ENCODE data around the gene IGBP1. TPM values are rescaled to one million over a fixed set of nuclear protein-coding genes. Genes with fewer than 3 reads are reported as not detected.
A peak's percentile ranks its signal among the peaks of the same experiment; 100 is the strongest.

The IGBP1 gene
- total RNA-seq, 6 experiments from 2014 or later, result 35.1 to 39.9 (median 37.4) TPM

- peak; percentile 55 for DNase-seq
- peaks cover 2% of the 10 kb centered on the region; the same call in 1 of the 2 replicates for H3K27me3 Mint-ChIP-seq (ENCODE audit: insufficient read depth)
These were observed 35.3 kb downstream of the IGBP1 start for GRCh38 chrX:70168238-70169188.

GRCh38 chrX:70169281-70169680 is 36.0 kb downstream of the IGBP1 start:
- H3K4me1 Mint-ChIP-seq (ENCODE audit: low read depth), result peaks cover 70% of the 10 kb centered on the region
- peak overlapping the region; percentile 96 for H3K27ac Mint-ChIP-seq
- TF ChIP-seq CTCF (IDR thresholded peaks at IDR 0.05), result no peak
- H3K36me3 Mint-ChIP-seq (ENCODE audit: low read depth), result peaks cover 17% of the 10 kb centered on the region
- peaks cover 2% of the 10 kb centered on the region; the same call in 1 of the 2 replicates for H3K27me3 Mint-ChIP-seq (ENCODE audit: insufficient read depth)
- no peak for DNase-seq
- no peaks in the 10 kb centered on the region for H3K9me3 Mint-ChIP-seq
- 0 out of 2 replicates have a peak overlapping the region, but pooled peaks have one; percentile 59 for H3K4me3 Mint-ChIP-seq

More at GRCh38 chrX:70168238-70169188, 35.3 kb downstream of the IGBP1 start:
- TF ChIP-seq CTCF (IDR thresholded peaks at IDR 0.05), result no peak
- Mint-ChIP-seq H3K36me3 (ENCODE audit: low read depth) (peaks cover 13% of the 10 kb centered on the region), H3K4me3 (peak overlapping the region; percentile 59), H3K27ac (peak overlapping the region; percentile 96), H3K4me1 (ENCODE audit: low read depth) (peaks cover 62% of the 10 kb centered on the region), H3K9me3 (no peaks in the 10 kb centered on the region)

- peaks cover 4% of the 10 kb centered on the region for H3K27me3 Mint-ChIP-seq (ENCODE audit: insufficient read depth)
- H3K4me3 Mint-ChIP-seq, result no peak overlapping the region
- no peaks in the 10 kb centered on the region for H3K9me3 Mint-ChIP-seq
- no peak for TF ChIP-seq CTCF (IDR thresholded peaks at IDR 0.05)
- no peak for DNase-seq
- peaks cover 70% of the 10 kb centered on the region for H3K4me1 Mint-ChIP-seq (ENCODE audit: low read depth)
- H3K36me3 Mint-ChIP-seq (ENCODE audit: low read depth), result peaks cover 9% of the 10 kb centered on the region
- H3K27ac Mint-ChIP-seq, result peak overlapping the region; percentile 25; the same call in 1 of the 2 replicates
These were observed 38.4 kb downstream of the IGBP1 start for GRCh38 chrX:70171624-70172023.

DNA sequence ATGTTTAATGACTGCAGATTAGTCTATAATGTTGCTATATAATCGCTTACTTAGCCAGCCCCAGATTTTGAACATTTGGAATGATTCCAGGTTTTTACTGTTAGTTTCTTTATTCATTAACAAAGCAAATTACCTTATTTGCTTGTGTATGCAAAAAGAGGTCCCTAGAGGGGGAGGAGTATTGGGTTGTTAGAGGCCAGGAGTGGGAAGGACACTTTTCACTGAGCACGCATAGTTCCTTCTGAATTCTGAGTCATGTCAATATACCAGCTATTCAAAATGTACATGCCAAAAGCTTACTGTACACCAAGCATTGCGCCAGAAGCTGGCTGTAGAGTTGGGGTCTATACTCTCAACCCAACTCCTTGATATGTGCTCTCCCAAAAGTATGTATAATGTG is 39.0 kb downstream of the IGBP1 start:
- peaks cover 2% of the 10 kb centered on the region for H3K27me3 Mint-ChIP-seq (ENCODE audit: insufficient read depth)
- H3K4me3 Mint-ChIP-seq, result no peak overlapping the region
- H3K4me1 Mint-ChIP-seq (ENCODE audit: low read depth), result peaks cover 69% of the 10 kb centered on the region
- no peak for TF ChIP-seq CTCF (IDR thresholded peaks at IDR 0.05)
- DNase-seq, result no peak
- H3K9me3 Mint-ChIP-seq, result no peaks in the 10 kb centered on the region
- H3K27ac Mint-ChIP-seq, result 0 out of 2 replicates have a peak overlapping the region, but pooled peaks have one; percentile 27
- peaks cover 9% of the 10 kb centered on the region for H3K36me3 Mint-ChIP-seq (ENCODE audit: low read depth)

GRCh38 chrX:70172964-70173363 is 39.7 kb downstream of the IGBP1 start:
- Mint-ChIP-seq H3K27ac (no peak overlapping the region; the same call in 1 of the 2 replicates), H3K4me1 (ENCODE audit: low read depth) (peaks cover 61% of the 10 kb centered on the region), H3K36me3 (ENCODE audit: low read depth) (peaks cover 9% of the 10 kb centered on the region), H3K27me3 (ENCODE audit: insufficient read depth) (peaks cover 2% of the 10 kb centered on the region), H3K4me3 (no peak overlapping the region), H3K9me3 (no peaks in the 10 kb centered on the region)
- DNase-seq, result no peak
- no peak for TF ChIP-seq CTCF (IDR thresholded peaks at IDR 0.05)

Measured in HFFc6 (cell line).